H7 (cell line): ENCODE results near the gene FAM168A. TPM values are rescaled to one million over a fixed set of nuclear protein-coding genes. Genes with fewer than 3 reads are reported as not detected.
A peak's percentile ranks its signal among the peaks of the same experiment; 100 is the strongest.

Experiments
- DNase-seq: peaks from one replicate; pipeline ENCODE4 v3.0.0; 2012
- H3K27me3 ChIP-seq: 2 replicates; pipeline ENCODE4 v1.6.0; 2011; ENCODE audit warnings: mild to moderate bottlenecking, low read length; ENCODE audit not compliant: control insufficient read depth, insufficient read depth
- H3K36me3 ChIP-seq: replicated peaks from 2 replicates; pipeline ENCODE4 v1.5.1; 2011; ENCODE audit warnings: low read length; ENCODE audit not compliant: control insufficient read depth, insufficient read depth
- H3K4me3 ChIP-seq: 2 replicates; pipeline ENCODE4 v1.5.1; 2011; ENCODE audit warnings: low read depth, mild to moderate bottlenecking, control low read depth, low read length, moderate library complexity; ENCODE audit not compliant: insufficient read depth
- total RNA-seq: library from RNA; depleted of rRNA; stranded (reverse); fragments of >200 nt; shearing (Covaris generic); gene quantifications from 2 replicates; pipeline ENCODE4 v1.2.3, GENCODE V29; 2014

FAM168A gene
- total RNA-seq, 1 experiment from 2014 or later: 13.1 TPM

DNA sequence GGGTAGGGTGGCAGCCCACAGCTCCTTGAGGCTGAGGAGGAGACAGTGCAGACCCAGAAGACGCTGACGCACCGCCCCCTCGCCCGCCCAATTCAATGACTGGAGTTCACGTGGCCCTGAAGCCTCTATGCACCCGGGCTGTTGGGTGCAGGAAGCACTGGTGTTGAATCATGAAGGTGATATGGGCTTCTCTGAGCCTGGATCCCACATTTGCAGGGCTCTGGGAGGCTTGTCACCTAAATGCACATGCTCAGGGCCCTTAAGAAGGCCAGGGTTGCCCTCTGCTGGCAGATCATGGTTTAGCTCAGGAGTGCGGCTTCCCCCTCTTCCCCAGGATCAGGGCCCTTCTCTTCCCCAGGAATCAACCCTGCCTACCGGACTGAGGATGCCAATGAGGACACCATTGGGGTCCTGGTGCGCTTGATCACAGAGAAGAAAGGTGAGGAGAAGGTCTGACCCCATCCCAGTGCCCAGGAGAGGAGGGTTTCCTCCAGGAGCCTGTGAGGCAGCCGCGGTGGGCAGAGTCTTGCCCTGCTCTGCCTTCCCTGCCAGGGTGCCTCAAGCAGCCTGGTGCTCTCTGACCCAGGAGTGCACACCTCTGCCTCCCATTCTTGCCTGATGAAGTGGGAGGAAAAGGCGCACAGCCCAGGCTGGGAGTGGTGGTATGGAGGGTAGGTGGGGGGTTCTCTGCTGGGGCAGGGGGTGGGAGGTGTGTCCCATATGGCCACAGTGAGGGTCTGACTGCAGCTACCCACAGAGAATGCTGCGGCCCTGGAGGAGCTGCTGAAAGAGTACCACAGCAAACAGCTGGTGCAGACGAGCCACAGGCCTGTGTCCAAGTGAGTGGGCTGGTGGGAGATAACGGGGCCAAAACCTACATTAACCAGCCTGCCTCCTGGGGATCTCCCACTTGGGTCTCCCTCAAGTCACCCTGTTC lies 204.2 kb downstream of the FAM168A start:
- Histone ChIP-seq H3K27me3 (no peaks in the 10 kb centered on the region), H3K4me3 (no peak overlapping the region), H3K36me3 (no peaks in the 10 kb centered on the region)
- DNase-seq: peak; percentile 98

DNA sequence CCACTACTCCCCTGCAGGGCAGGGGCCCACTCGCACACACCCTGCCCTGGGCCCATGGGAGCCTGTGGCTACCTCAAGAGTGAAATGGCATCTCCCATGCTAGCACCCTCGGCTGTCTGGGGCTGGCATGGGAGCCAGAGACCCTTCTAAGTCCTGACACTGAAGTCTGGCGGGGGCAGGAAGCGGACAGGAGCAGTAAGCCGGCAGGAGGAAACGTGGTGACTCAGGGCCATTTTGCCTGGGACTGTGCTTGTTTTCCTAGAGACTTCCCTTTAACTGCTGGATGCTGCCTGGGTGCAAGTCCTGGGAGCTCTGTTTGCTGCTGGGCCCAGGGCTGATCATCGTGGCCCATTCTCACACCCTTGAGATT lies 204.9 kb downstream of the FAM168A start:
- Histone ChIP-seq H3K4me3 (no peak overlapping the region), H3K27me3 (no peaks in the 10 kb centered on the region), H3K36me3 (no peaks in the 10 kb centered on the region)
- peak; percentile 61 for DNase-seq

DNA sequence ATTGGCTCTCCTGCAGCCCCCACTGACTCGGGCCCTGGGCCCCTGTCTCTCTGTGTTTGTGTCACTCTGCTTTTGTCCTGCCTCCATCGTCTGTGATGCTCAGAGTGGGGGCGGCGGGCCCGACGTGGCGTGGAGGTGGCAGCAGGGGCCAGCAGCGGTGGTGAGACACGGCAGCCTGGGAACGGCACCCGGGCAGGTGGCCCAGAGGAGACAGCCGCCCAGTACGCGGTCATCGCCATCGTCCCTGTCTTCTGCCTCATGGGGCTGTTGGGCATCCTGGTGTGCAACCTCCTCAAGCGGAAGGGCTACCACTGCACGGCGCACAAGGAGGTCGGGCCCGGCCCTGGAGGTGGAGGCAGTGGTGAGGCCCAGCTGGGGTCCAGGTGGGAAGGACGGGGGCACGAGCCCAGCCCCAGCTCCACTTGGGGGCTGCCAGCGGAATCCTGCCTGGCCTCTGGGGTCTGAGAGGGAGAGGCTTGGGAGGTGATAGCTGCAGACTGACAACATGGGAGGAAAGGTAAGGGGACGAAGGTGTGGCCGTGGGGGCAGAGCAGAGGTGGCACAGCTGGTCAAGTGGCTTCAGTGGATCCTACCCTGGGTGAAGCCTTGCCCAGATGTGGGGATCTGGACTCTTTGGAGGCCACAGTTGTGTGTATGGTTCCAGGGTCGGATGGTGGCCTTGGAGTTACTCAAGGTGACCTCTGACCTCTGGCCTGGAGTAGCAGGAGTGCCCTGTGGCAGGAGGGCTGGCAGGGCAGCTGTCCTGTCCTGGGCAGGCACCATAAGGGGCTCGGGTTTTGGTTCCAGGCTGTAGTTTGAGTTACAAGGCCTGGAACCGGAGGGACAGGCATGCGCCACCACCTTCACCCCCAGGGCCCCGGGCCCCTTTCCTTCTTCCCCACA lies 205.6 kb downstream of the FAM168A start:
- H3K36me3 ChIP-seq: no peaks in the 10 kb centered on the region

DNA sequence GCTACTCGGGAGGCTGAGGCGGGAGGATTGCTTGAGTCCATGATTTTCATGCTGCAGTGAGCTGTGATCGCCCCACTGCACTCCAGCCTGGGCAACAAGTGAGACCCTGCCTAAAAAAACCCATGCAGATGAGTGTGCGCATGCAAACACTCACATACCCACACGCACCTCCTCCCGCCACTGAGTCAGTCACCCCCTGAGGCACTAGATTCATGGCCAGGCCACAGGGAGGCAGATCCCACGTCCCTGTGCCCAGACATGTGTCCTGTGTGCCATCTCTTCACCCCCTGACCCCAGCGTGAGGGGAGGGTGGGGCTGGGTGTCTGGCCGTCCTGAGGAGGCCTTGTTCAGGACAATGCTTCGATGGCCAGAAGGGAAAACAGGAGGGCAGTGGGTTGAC lies 206.2 kb downstream of the FAM168A start:
- no peaks in the 10 kb centered on the region for H3K27me3 ChIP-seq
- H3K36me3 ChIP-seq: no peaks in the 10 kb centered on the region
- no peak for DNase-seq
- H3K4me3 ChIP-seq: no peak overlapping the region

More for the DNA sequence above, 205.6 kb downstream of the FAM168A start:
- H3K4me3 ChIP-seq: no peak overlapping the region
- DNase-seq: peak; percentile 56
- H3K27me3 ChIP-seq: no peaks in the 10 kb centered on the region

DNA sequence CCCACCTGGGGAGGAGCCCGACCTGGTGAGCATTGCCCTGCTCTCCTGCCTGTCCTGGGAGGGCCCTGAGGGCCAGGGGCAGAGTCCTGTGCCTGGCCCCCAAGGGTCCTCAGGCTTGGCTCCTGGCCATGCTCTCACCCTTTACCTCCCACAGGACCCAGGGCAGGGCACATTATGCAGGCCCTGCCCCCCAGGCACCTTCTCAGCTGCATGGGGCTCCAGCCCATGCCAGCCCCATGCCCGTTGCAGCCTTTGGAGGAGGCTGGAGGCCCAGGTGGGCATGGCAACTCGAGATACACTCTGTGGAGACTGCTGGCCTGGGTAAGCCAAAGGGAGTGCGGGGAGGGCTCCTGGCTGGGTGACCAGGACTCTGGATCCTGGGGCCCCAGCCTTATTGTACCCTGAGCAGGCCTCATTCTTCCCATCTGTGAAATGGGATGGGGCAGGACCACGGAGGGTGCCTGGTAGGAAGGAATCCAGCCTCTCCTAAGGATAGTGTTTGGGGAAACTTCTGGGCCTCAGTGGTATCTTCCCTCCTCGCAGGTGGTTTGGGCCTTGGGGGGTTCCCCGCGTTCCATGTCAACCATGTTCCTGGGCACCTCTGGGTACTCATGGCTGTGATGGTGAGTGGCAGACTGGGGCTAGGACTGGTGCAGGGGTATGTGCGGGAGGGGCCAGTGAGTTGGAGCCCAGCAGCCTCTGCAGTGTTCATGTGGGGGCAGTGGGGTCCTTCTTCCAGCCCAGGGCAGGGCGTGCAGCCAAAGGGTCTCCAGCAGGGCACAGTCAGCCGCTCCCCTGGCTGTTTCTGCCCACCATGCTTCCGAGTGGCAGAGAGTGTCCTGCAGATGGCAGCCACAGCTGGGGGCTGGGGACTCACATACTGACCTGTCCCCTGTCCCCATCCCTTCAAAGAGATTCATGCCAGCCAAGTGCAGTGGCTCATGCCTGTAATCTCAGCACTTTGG lies 207.0 kb downstream of the FAM168A start:
- Histone ChIP-seq H3K36me3 (no peaks in the 10 kb centered on the region), H3K27me3 (no peaks in the 10 kb centered on the region), H3K4me3 (no peak overlapping the region)
- DNase-seq: peak; percentile 43

DNA sequence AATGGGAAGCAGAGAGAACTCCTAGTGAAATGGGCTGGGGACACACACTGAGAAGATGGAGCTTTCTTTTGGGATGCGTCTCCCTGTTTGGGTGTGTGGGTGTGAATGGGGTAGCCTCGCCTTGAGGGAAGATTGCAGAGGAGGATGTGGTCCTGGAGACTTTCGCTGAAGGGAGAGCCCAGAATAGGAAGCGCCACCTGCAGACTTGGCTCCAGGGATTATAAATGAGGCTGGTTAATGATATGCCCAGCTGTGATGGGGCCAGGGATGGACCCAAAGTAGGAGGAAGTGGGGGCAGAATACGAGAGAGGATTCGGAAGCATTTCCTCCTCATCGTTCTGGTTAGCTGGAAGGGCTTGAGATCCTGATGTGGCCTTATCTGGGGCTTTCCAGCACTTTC lies 208.0 kb downstream of the FAM168A start:
- no peak for DNase-seq
- Histone ChIP-seq H3K36me3 (no peaks in the 10 kb centered on the region), H3K27me3 (no peaks in the 10 kb centered on the region), H3K4me3 (no peak overlapping the region)

DNA sequence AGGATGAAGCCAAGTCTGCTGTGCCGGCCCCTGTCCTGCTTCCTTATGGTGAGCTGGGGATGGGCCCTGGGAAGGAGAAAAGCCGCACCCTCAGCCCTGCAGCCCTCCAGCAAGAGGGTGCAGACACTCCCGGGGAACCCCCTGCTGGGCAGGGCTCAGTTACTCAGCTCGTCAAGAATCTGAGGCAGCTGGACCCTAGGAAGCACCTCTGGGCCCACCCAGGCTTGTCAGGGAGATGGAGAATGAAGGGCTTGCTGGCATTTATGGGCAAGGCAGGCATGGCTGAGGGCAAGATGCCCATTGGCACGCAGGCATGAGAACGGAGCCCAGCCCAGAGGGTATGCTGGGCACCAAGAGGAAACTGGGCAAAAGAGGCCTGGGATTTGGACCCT lies 208.8 kb downstream of the FAM168A start:
- DNase-seq: no peak
- H3K36me3 ChIP-seq: no peaks in the 10 kb centered on the region
- H3K4me3 ChIP-seq: no peak overlapping the region
- no peaks in the 10 kb centered on the region for H3K27me3 ChIP-seq

DNA sequence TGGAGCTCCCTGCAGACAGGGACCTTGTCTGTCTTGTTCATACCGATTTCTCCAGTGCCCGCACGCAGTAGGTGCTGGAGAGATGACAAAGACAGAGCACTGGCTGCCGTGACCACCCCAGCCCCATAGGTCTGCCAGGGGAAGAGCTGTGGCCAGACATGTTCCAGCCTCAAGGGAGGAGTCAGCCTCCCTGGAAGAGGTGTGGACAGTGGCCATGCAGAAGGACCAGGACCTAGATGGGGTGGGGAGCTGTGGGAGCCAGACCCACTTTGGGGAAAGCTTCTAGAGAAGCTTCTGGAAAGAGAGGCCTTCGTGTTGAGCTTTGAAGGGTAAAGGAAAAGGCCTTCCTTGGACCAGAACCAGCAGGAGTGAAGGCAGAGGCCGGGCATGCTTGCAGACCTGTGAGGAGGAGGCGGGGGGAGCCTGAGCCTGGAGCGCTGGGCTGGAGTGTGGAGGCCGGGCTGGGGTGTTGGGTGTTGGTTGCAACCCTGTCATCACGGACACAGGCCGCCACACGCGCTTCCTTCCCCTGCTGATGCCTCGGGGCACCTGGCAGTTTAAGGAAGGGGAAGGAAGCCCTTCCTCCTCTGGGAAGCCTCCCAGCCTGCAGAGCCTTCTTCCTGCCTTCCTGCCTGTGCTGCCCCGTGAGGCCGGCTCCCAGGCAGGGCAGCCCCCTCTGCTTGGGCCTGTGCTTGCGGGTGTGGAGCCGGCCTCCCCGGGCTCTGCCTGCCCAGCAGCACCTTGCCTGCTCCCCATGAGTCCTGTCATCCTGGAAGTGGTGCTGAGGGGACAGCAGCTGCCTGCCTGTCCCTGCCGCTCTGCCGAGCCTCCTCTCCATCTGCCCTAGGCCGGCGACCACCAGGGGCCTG lies 209.4 kb downstream of the FAM168A start:
- H3K4me3 ChIP-seq: no peak overlapping the region
- H3K27me3 ChIP-seq: no peaks in the 10 kb centered on the region
- no peaks in the 10 kb centered on the region for H3K36me3 ChIP-seq
- peak; percentile 73 for DNase-seq

DNA sequence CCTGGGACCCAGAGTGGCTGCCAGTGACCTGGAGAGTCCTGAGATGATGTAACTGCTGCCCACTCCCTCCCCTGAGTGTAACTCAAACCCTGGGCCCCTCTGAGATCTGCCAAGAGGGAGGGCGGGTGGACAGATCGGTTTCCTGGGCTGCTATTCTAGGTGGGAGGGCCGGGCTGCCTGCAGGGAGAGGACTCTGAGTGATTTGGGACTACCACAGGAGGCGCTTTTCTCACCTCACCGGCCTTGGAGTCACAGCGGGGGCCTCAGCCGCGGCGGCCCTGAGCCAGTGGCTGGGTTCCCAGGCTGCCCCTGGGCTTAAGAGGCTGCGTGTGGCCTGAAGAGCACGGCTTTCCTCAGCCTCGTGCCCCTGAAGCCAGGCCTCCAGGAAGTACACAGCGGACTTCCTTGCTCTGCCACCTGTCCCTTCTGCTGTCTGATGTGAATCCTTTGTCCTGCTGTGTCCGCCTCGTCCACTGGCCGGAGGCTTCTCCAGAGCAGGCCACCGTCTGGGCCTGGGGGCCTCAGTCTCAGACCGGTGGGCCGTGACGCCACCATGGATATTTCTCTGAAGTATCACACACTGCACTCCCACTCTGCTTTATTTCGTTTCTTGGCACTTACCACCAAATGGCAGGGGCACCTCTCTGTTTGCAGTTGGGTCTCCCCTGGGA lies 210.2 kb downstream of the FAM168A start:
- H3K27me3 ChIP-seq: no peaks in the 10 kb centered on the region
- no peaks in the 10 kb centered on the region for H3K36me3 ChIP-seq
- no peak overlapping the region for H3K4me3 ChIP-seq
- peak; percentile 74 for DNase-seq

DNA sequence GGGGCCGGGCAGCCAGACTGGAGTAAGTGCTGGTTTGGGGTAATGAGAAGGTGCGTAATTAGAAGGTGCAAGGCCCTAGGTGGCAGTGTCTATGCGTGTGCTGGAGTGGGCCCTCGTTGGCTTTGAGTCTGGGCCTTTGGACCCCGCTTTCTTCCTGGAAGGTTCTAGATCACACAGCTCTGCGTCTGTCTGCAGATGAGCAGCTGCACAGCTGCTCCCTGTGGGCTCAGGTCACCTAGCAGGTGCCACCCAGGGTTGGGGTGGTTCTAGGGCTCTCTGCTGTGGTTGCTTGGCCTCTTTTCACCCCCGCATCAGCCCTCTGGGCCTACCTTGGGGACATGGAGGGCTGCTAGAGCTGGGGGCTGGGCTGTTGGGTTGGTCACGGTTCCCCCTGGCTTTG lies 211.4 kb downstream of the FAM168A start:
- Histone ChIP-seq H3K4me3 (no peak overlapping the region), H3K27me3 (no peaks in the 10 kb centered on the region), H3K36me3 (no peaks in the 10 kb centered on the region)
- no peak for DNase-seq

DNA sequence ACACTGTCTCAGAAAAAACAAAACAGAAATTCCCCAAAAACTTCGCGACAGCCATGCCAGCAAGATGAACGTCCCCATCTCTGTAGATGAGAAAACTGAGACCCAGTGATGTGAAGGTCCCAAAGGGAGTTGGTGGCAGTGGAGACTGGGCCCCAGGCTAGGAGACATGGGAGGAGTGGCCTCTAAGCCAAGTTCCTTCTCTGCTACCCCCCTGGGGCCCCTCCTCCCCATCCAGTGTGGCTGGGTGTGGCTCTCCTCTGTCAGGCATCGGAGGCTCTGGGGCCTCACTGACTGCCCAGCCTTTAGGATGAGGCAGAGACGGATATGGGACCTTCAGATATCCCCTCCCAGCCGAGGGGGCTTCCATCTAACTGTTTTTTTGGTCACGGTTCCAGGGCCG lies 211.9 kb downstream of the FAM168A start:
- Histone ChIP-seq H3K4me3 (no peak overlapping the region), H3K27me3 (no peaks in the 10 kb centered on the region), H3K36me3 (no peaks in the 10 kb centered on the region)
- no peak for DNase-seq

DNA sequence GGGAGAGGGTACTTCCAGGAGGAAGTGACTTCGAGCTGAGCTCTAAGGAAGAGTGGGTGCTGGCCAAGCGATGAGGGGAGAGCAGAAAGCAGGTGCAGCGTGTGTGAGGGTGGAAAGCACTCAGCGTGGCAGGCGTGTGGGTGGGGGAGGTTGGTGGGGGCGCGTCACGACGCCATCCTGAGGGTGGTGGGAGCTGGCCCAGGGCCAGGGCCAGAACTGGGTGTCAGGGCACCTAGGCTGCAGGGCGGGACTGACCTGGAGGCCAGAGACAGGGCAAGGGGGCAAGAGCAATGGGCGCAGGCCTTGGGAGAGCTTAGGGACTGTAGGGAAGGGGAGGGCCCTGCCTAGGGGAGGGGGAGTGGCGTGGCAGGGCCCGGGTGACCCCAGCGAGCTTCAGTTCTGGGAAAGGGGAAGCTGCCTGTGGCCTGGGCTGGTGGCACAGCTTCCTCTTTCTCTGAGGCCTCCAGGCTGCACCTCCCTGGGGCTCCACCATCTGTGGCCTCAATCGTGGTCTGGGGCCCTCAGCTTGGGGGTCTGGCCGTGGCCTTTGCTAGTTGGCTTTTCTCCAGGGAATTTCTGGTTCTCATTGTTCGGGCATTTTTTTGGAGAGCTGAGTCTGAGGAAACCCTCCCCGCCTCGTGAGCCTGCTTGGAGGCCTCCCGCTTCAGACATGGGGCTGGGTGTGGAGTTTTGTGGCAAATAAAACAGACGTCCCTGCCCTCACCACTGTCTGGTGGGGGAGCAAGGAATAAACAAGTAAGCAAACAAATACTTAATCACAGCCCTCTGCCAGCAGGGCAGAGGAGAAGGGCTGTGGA lies 212.8 kb downstream of the FAM168A start:
- Histone ChIP-seq H3K4me3 (no peak overlapping the region), H3K27me3 (no peaks in the 10 kb centered on the region), H3K36me3 (no peaks in the 10 kb centered on the region)
- no peak for DNase-seq
